Hepatocyte (in vitro differentiated cells): ENCODE data around the gene PCYOX1L.

ENCODE experiments used
- CTCF ChIP-seq: fragments of 200-600 bp; sonication (generic); IDR thresholded peaks from 2 replicates; pipeline ENCODE4 v1.5.1; 2016; ENCODE audit warnings: antibody characterized with exemption, mild to moderate bottlenecking; ENCODE audit not compliant: poor library complexity
- EZH2 ChIP-seq: fragments of 200-600 bp; sonication (generic); IDR thresholded peaks from 2 replicates; pipeline ENCODE4 v1.6.1; 2016; ENCODE audit warnings: antibody characterized with exemption, mild to moderate bottlenecking, borderline replicate concordance
- EZH2phosphoT487 ChIP-seq: fragments of 200-600 bp; sonication (generic); IDR thresholded peaks from one replicate; pipeline ENCODE4 v1.6.1; 2018; ENCODE audit warnings: antibody characterized with exemption, mild to moderate bottlenecking, low read depth, moderate library complexity; ENCODE audit not compliant: unreplicated experiment, severe bottlenecking

GRCh38 chr5:149375434-149375833, 17.6 kb downstream of the PCYOX1L start:
- no peak for TF ChIP-seq CTCF
- no peak for TF ChIP-seq EZH2
- no peak for TF ChIP-seq EZH2phosphoT487
